ENCODE data around the gene HMCES.
"Not testable (repeated sequence)": the region's sequence is repeated elsewhere in the genome, so short reads cannot be mapped to it uniquely, and the experiment has no call there.

Gene HMCES

GRCh38 chr3:129349169-129349568 lies 70.5 kb downstream of the HMCES start:
- H3K9me3 ChIP-seq (ENCODE audit: control insufficient read depth, low read length); H3K4me1 ChIP-seq (ENCODE audit: control insufficient read depth, insufficient read depth, low read length, poor library complexity, severe bottlenecking); H3K4me3 ChIP-seq (ENCODE audit: extremely low read depth, insufficient read depth, low read length, poor library complexity, severe bottlenecking); H3K27ac ChIP-seq (ENCODE audit: low read depth, low read length, severe bottlenecking); H3K36me3 ChIP-seq (ENCODE audit: control insufficient read depth, insufficient read depth, low read length): not testable (repeated sequence)
- 93 to 97% methylated on average over 3 to 8 of the region's 11 CpGs for WGBS, 2 experiments (ENCODE audit: insufficient coverage in 2 of 2)

DNA sequence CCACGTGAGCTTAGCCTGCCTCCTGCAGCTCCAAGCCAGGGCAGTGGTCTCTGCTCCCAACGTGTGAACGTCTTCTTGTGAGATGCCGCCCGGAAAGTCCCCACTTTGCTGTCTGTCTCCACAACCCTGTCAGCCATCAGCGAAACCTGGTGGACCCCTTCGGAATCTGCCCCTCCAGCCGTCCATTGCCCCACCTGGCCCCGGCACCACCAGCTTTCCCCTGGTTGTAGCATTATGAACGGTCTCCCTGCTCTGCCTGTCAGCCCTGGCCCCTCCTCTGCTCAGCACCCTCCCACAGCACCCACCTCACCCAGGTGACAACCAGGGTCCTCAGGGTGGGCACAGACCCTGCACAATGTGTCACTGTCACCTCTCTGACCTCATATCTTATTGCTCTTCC lies 71.1 kb downstream of the HMCES start:
- WGBS, 2 experiments (ENCODE audit: insufficient coverage in 2 of 2): 90 to 94% methylated on average over 9 to 10 of the region's 10 CpGs
- Histone ChIP-seq H3K9me3 (ENCODE audit: control insufficient read depth, low read length) (no peaks in the 10 kb centered on the region), H3K36me3 (ENCODE audit: control insufficient read depth, insufficient read depth, low read length) (no peaks in the 10 kb centered on the region), H3K27ac (ENCODE audit: low read depth, low read length, severe bottlenecking) (no peak overlapping the region), H3K4me1 (ENCODE audit: control insufficient read depth, insufficient read depth, low read length, poor library complexity, severe bottlenecking) (peaks cover 3% of the 10 kb centered on the region), H3K4me3 (ENCODE audit: extremely low read depth, insufficient read depth, low read length, poor library complexity, severe bottlenecking) (no peak overlapping the region)

DNA sequence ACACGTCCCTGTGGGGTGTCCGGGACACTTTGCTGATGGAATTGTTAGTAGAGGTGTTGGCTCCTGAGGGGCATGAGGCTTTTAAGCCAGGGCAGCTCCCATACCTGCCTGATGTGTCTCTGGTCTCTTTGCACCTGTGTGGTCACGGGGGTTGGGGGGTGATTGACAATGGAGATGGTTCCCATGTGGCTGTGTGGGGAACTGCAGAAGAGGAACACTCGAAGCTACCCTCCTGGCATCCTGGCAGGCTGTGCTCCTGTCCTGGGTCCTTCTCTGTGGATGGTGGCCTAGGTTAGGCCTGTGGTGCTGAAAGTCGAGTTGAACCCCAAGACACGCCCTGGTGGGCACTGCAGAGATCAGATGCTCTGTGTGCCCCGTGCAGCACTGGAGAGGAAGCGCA lies 73.4 kb downstream of the HMCES start:
- no peaks in the 10 kb centered on the region for H3K4me1 ChIP-seq (ENCODE audit: control insufficient read depth, insufficient read depth, low read length, poor library complexity, severe bottlenecking)
- no peaks in the 10 kb centered on the region for H3K36me3 ChIP-seq (ENCODE audit: control insufficient read depth, insufficient read depth, low read length)
- no peak overlapping the region for H3K4me3 ChIP-seq (ENCODE audit: extremely low read depth, insufficient read depth, low read length, poor library complexity, severe bottlenecking)
- no peak overlapping the region for H3K27ac ChIP-seq (ENCODE audit: low read depth, low read length, severe bottlenecking)
- H3K9me3 ChIP-seq (ENCODE audit: control insufficient read depth, low read length): no peaks in the 10 kb centered on the region
- 80 to 90% methylated on average over 6 to 8 of the region's 8 CpGs for WGBS, 2 experiments (ENCODE audit: insufficient coverage in 2 of 2)

DNA sequence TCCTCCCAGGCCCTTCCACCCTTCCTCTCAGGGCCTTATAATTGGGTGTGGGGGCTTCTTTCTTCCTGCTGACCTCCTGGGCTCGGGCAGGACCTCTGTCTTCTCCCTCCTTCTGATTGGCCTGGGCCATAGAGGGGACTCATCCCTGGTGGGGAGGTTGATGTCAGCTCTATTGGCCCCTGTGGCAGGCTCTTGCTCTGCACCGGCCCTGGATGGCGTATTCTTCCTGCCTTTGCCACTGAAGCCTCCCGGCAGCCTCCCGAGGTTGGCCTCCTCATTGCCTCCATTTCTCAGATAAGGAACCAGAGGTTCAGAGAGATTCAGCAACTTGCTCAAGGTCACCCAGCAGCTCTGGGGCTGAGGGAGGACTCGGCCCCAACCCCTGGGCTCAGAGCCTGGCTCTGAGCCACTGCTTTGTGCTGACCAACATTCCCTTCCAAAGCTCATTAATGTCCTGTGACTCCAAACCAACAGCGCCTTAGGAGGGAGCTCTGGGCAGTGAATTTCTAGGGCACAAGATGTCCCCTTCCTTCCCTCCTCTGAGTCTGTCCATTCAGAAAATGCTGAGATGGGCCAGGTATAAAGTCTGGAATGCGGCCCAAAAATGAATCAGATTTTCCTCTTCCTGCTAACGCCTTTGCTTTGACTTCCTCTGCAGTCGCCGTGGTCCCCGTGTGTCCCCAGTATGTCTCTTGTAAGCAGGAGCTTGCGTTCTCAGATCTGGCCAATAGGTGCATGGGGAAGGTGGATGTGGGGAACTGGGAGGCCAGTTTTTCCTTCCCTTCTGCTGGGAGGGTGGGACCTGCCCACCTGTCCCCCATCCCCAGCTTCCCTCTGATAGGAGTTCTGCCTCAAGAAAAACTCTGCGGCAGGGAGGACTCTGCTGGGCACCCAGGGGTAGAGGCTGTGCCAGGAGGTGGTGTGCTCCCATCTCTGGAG lies 74.2 kb downstream of the HMCES start:
- Histone ChIP-seq H3K27ac (ENCODE audit: low read depth, low read length, severe bottlenecking) (no peak overlapping the region), H3K36me3 (ENCODE audit: control insufficient read depth, insufficient read depth, low read length) (no peaks in the 10 kb centered on the region), H3K4me3 (ENCODE audit: extremely low read depth, insufficient read depth, low read length, poor library complexity, severe bottlenecking) (no peak overlapping the region), H3K4me1 (ENCODE audit: control insufficient read depth, insufficient read depth, low read length, poor library complexity, severe bottlenecking) (peaks cover 3% of the 10 kb centered on the region), H3K9me3 (ENCODE audit: control insufficient read depth, low read length) (no peaks in the 10 kb centered on the region)
- 90% methylated on average over 11 to 12 of the region's 14 CpGs for WGBS, 2 experiments (ENCODE audit: insufficient coverage in 2 of 2)

DNA sequence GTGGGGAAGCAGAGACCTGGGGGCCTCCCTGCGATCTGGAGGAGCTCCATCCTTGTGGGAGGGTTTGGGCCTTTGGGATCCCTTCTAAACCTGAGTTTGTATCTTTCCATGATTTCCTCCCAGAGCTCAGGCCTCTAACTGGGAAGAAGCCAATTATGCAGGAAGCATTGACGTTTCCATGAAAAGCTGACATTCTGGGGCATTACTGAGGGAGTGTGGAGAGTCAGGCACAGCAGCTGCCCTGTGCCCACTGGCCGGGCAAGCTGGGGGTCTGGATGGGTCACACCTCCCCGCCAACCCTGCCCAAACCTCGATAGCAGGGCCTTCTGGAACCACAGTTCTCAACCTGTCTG lies 74.9 kb downstream of the HMCES start:
- Histone ChIP-seq H3K27ac (ENCODE audit: low read depth, low read length, severe bottlenecking) (no peak overlapping the region), H3K4me1 (ENCODE audit: control insufficient read depth, insufficient read depth, low read length, poor library complexity, severe bottlenecking) (peaks cover 3% of the 10 kb centered on the region), H3K36me3 (ENCODE audit: control insufficient read depth, insufficient read depth, low read length) (no peaks in the 10 kb centered on the region), H3K9me3 (ENCODE audit: control insufficient read depth, low read length) (no peaks in the 10 kb centered on the region), H3K4me3 (ENCODE audit: extremely low read depth, insufficient read depth, low read length, poor library complexity, severe bottlenecking) (no peak overlapping the region)
- WGBS, 2 experiments (ENCODE audit: insufficient coverage in 2 of 2): 84 to 93% methylated on average over 4 to 5 of the region's 5 CpGs
